ENCODE results near the gene GABRA5. TPM values are rescaled to one million over a fixed set of nuclear protein-coding genes. Genes with fewer than 3 reads are reported as not detected.

Gene GABRA5
- total RNA-seq, 1 experiment from 2014 or later = not detected

- H3K4me3 Mint-ChIP-seq (ENCODE audit: unreplicated experiment) = no peak overlapping the region
- no peak overlapping the region for H3K4me3 ChIP-seq (ENCODE audit: low read depth, low read length)
- peak; percentile 50 to 66 for TF ChIP-seq CTCF (IDR thresholded peaks at IDR 0.05; ENCODE audit: insufficient read depth in 1 of 2, low read depth in 1 of 2, low read length in 1 of 2, severe bottlenecking in 1 of 2, unreplicated experiment in 1 of 2)
Measured at GRCh38 chr15:26864664-26865191, 2.1 kb upstream of the GABRA5 start.

GRCh38 chr15:26867200-26868007, 542 bp downstream of the GABRA5 start:
- Mint-ChIP-seq H3K27ac (ENCODE audit: unreplicated experiment) (no peak overlapping the region), H3K36me3 (ENCODE audit: insufficient read depth, unreplicated experiment) (no peaks in the 10 kb centered on the region), H3K4me1 (ENCODE audit: low read depth, unreplicated experiment) (no peaks in the 10 kb centered on the region), H3K4me3 (ENCODE audit: unreplicated experiment) (no peak overlapping the region), H3K27me3 (ENCODE audit: insufficient read depth, unreplicated experiment) (peaks cover 2% of the 10 kb centered on the region), H3K9me3 (ENCODE audit: unreplicated experiment) (no peaks in the 10 kb centered on the region)
- no peak for DNase-seq
- Histone ChIP-seq H3K27me3 (replicated peaks; ENCODE audit: control insufficient read depth, insufficient read depth, low read length) (no peaks in the 10 kb centered on the region), H3K36me3 (ENCODE audit: control insufficient read depth, insufficient read depth, low read length) (no peaks in the 10 kb centered on the region), H3K4me3 (ENCODE audit: low read depth, low read length) (no peak overlapping the region), H3K9me3 (no peaks in the 10 kb centered on the region), H3K4me1 (no peaks in the 10 kb centered on the region)
- ChIA-PET POLR2A (no interaction called here), CTCF (no interaction called here)
- no TSS peak for BruUV-seq (replicated peaks)
- no peak for TF ChIP-seq CTCF (IDR thresholded peaks at IDR 0.05; ENCODE audit: insufficient read depth in 1 of 2, low read depth in 1 of 2, low read length in 1 of 2, severe bottlenecking in 1 of 2, unreplicated experiment in 1 of 2)
- intact Hi-C loops (cut with micrococcal nuclease; ENCODE audit: unreplicated experiment) = loop anchor here (10.0 kb wide), 1 partner anchor 63 kb away; no protein-coding TSS in a partner anchor

More at GRCh38 chr15:26864664-26865191, 2.1 kb upstream of the GABRA5 start:
- intact Hi-C loops (cut with micrococcal nuclease; ENCODE audit: unreplicated experiment) = loop anchor here (1.0 to 10.0 kb wide), 3 partner anchors 26 to 684 kb away; no protein-coding TSS in a partner anchor
- no peaks in the 10 kb centered on the region for H3K4me1 ChIP-seq
- peaks cover 10% of the 10 kb centered on the region for H3K9me3 Mint-ChIP-seq (ENCODE audit: unreplicated experiment)
- H3K4me1 Mint-ChIP-seq (ENCODE audit: low read depth, unreplicated experiment) = no peaks in the 10 kb centered on the region
- peaks cover 5% of the 10 kb centered on the region; the same call in 1 of the 2 replicates for H3K9me3 ChIP-seq
- H3K27me3 Mint-ChIP-seq (ENCODE audit: insufficient read depth, unreplicated experiment) = no peaks in the 10 kb centered on the region
- no peak overlapping the region for H3K27ac Mint-ChIP-seq (ENCODE audit: unreplicated experiment)
- H3K36me3 Mint-ChIP-seq (ENCODE audit: insufficient read depth, unreplicated experiment) = no peaks in the 10 kb centered on the region
- H3K36me3 ChIP-seq (ENCODE audit: control insufficient read depth, insufficient read depth, low read length) = no peaks in the 10 kb centered on the region
- ChIA-PET CTCF (interaction anchor here (1.3 to 1.7 kb wide), 2 partner anchors 26 to 931 kb away, joined by 3 to 4 read pairs; no protein-coding TSS in a partner anchor), POLR2A (no interaction called here)
- DNase-seq = peak in 1 of 2 experiments; percentile 48
- H3K27me3 ChIP-seq (replicated peaks; ENCODE audit: control insufficient read depth, insufficient read depth, low read length) = no peaks in the 10 kb centered on the region
- BruUV-seq (replicated peaks) = no TSS peak

- no peaks in the 10 kb centered on the region for H3K4me1 Mint-ChIP-seq (ENCODE audit: low read depth, unreplicated experiment)
- DNase-seq = no peak
- no TSS peak for BruUV-seq (replicated peaks)
- Histone ChIP-seq H3K4me3 (ENCODE audit: low read depth, low read length) (no peak overlapping the region), H3K27me3 (replicated peaks; ENCODE audit: control insufficient read depth, insufficient read depth, low read length) (no peaks in the 10 kb centered on the region), H3K9me3 (no peaks in the 10 kb centered on the region), H3K4me1 (no peaks in the 10 kb centered on the region), H3K36me3 (ENCODE audit: control insufficient read depth, insufficient read depth, low read length) (no peaks in the 10 kb centered on the region)
- intact Hi-C loops (cut with micrococcal nuclease; ENCODE audit: unreplicated experiment) = loop anchor here (10.0 kb wide), 1 partner anchor 63 kb away; no protein-coding TSS in a partner anchor
- H3K27ac Mint-ChIP-seq (ENCODE audit: unreplicated experiment) = no peak overlapping the region
- H3K4me3 Mint-ChIP-seq (ENCODE audit: unreplicated experiment) = no peak overlapping the region
- CTCF ChIA-PET = no interaction called here
- no peaks in the 10 kb centered on the region for H3K36me3 Mint-ChIP-seq (ENCODE audit: insufficient read depth, unreplicated experiment)
- H3K9me3 Mint-ChIP-seq (ENCODE audit: unreplicated experiment) = no peaks in the 10 kb centered on the region
- TF ChIP-seq CTCF (IDR thresholded peaks at IDR 0.05; ENCODE audit: insufficient read depth in 1 of 2, low read depth in 1 of 2, low read length in 1 of 2, severe bottlenecking in 1 of 2, unreplicated experiment in 1 of 2) = no peak
- POLR2A ChIA-PET = no interaction called here
- peaks cover 3% of the 10 kb centered on the region for H3K27me3 Mint-ChIP-seq (ENCODE audit: insufficient read depth, unreplicated experiment)
Measured at GRCh38 chr15:26868029-26868685, 1.3 kb downstream of the GABRA5 start.

All from Caco-2 (cell line).